GM18502 (cell line): ENCODE data around the gene SRRM1.
"Not testable (repeated sequence)": the region's sequence is repeated elsewhere in the genome, so short reads cannot be mapped to it uniquely, and the experiment has no call there.

Experiments used
- ATAC-seq: cut with Tn5 transposase; IDR thresholded peaks from one replicate; pipeline ENCODE4 v1.9.1; 2021; ENCODE audit warnings: mild to moderate bottlenecking; ENCODE audit not compliant: unreplicated experiment, poor library complexity

The SRRM1 gene

GRCh38 chr1:24713176-24713575 is 70.1 kb downstream of the SRRM1 start:
- no peak for ATAC-seq

- ATAC-seq: no peak
Observed at GRCh38 chr1:24713736-24714135, 70.6 kb downstream of the SRRM1 start.

GRCh38 chr1:24714859-24715520 is 71.9 kb downstream of the SRRM1 start:
- no peak for ATAC-seq

- no peak for ATAC-seq
Observed at GRCh38 chr1:24715658-24716057, 72.6 kb downstream of the SRRM1 start.

- ATAC-seq: no peak
Observed at GRCh38 chr1:24717887-24718650, 75.0 kb downstream of the SRRM1 start.

GRCh38 chr1:24720152-24720551 is 77.0 kb downstream of the SRRM1 start:
- no peak for ATAC-seq

GRCh38 chr1:24721533-24721932 is 78.4 kb downstream of the SRRM1 start:
- no peak for ATAC-seq

GRCh38 chr1:24722073-24723035 is 79.3 kb downstream of the SRRM1 start:
- ATAC-seq: not testable (repeated sequence)
